Pancreas (tissue), 10 donors: ENCODE data around the gene VPS54. TPM values are rescaled to one million over a fixed set of nuclear protein-coding genes. Genes with fewer than 3 reads are reported as not detected.

Experiments
- ATAC-seq, 4 donors: fragments of 200-7000 bp; cut with Tn5 transposase; one replicate each; pipeline versions ENCODE4 v1.8.0 to v1.9.1; 2020; ENCODE audit warnings: mild to moderate bottlenecking in 4 of 4, moderate library complexity in 4 of 4
- DNase-seq, 6 donors: peaks; one replicate each; pipeline ENCODE4 v3.0.0-alpha.2; 2020
- FAIRE-seq: peaks from 2 replicates; lab custom pipeline; 2012; peaks lifted over from hg19 to GRCh38; lab: Jason Lieb, UNC
- H3K27ac ChIP-seq, 4 donors: fragments of 200-600 bp; sonication (generic); 1 replicate in 3 of 4; 2 replicates in 1 of 4; pipeline versions ENCODE4 v1.5.0 to v1.8.0; 2020
- H3K27me3 ChIP-seq, 4 donors: fragments of 200-600 bp; one replicate each; pipeline ENCODE4 v1.8.0; 2021
- H3K36me3 ChIP-seq, 3 donors: fragments of 200-600 bp; sonication (generic) in 1 of 3; one replicate each; pipeline versions ENCODE4 v1.5.0 to v1.8.0; 2020 to 2021
- H3K4me1 ChIP-seq, 3 donors: fragments of 200-600 bp; one replicate each; pipeline ENCODE4 v1.8.0; 2021
- H3K4me3 ChIP-seq, 4 donors: fragments of 200-600 bp; sonication (generic) in 2 of 4; one replicate each; pipeline versions ENCODE4 v1.5.0 to v1.8.0; 2020 to 2021
- H3K9me3 ChIP-seq, 4 donors: fragments of 200-600 bp; one replicate each; pipeline ENCODE4 v1.8.0; 2021
- WGBS, 2 donors: extraction: QIAGEN DNeasy Blood & Tissue Kit; methylation state at CpG; one replicate each; pipeline ENCODE4 v1.1.7; 2013; 5-methylcytosine and 5-hydroxymethylcytosine counted together
- intact Hi-C, 3 donors: fragments of 100-400 bp; cut with DNase I; formaldehyde crosslinking; loops; one replicate each; pipeline versions ENCODE4 v1.11.1 to v1.14.2; 2022
- polyA plus RNA-seq, 2 donors: library from polyadenylated mRNA; stranded (reverse); fragments of 200-250 nt; gene quantifications; one replicate each; pipeline ENCODE4 v1.2.3, GENCODE V29; 2013
- total RNA-seq, 6 donors: library from RNA; stranded (reverse); fragmentation: NEBNext Ultra II Directional in 4 of 6; extraction: Animal tissue kit (Norgen Biotek cat#: 25700) in 4 of 6; gene quantifications; one replicate each; pipeline versions ENCODE4 v1.2.1 to v1.2.4, GENCODE V29; 2021 to 2023
- TF ChIP-seq, protein P1 (sequence below), 4 donors: fragments of 200-600 bp; sonication (generic) in 3 of 4; IDR thresholded peaks; one replicate each; pipeline versions ENCODE4 v1.5.0 to v1.8.0; 2021; ENCODE audit warnings: antibody characterized with exemption in 4 of 4
- donor health status: healthy with polysubstance abuse.
- donor health status: DM: no; HTN: no; CAD: no; lungs with moderate emphysema.
- donor health status: DM: no; HTN: no; CAD: no.
- donor health status: control.
- donor health status: control.
- donor health status: Bipolar disorder and iron deficiency.
- donor health status: DM: yes; HTN: yes; CAD: no.
- donor health status: DM: no; HTN: no; CAD: no.
- donor health status: DM: no; HTN: no; CAD: no.
- donor health status: DM: yes; HTN: yes; CAD: no.

Gene VPS54
- total and polyA plus RNA-seq, 8 donors = 7.9 to 18.1 (median 13.0) TPM

DNA sequence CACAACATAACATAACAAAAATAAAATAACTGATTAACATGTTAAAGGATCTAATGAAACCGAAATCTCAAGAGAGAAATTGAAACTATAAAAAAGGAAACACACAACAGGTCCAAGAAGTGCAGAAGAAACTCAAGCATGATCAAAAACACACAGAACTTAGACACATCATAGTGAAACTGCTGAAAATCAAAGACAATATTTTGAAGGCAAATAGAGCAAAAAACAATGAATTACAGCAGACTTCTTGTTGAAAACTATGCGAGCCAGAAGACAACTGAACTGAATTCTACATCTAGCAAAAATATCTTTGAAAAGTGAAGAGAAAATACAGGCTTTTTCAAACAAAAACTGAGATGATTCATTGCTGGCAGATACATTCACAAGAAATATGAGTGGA is 116.2 kb downstream of the VPS54 start:
- Histone ChIP-seq H3K36me3 (peaks cover 0 to 16% (median 5%) of the 10 kb centered on the region in 3 donors), H3K4me1 (no peaks in the 10 kb centered on the region), H3K27ac (no peak overlapping the region), H3K4me3 (no peak overlapping the region), H3K27me3 (no peaks in the 10 kb centered on the region), H3K9me3 (peaks cover 0 to 3% (median 0%) of the 10 kb centered on the region in 4 donors)
- no peak for FAIRE-seq
- DNase-seq = no peak
- 94 to 100% methylated on average over 2 of the region's 2 CpGs for WGBS, 2 donors
- intact Hi-C loops = no loop called here
- TF ChIP-seq, protein P1, sequence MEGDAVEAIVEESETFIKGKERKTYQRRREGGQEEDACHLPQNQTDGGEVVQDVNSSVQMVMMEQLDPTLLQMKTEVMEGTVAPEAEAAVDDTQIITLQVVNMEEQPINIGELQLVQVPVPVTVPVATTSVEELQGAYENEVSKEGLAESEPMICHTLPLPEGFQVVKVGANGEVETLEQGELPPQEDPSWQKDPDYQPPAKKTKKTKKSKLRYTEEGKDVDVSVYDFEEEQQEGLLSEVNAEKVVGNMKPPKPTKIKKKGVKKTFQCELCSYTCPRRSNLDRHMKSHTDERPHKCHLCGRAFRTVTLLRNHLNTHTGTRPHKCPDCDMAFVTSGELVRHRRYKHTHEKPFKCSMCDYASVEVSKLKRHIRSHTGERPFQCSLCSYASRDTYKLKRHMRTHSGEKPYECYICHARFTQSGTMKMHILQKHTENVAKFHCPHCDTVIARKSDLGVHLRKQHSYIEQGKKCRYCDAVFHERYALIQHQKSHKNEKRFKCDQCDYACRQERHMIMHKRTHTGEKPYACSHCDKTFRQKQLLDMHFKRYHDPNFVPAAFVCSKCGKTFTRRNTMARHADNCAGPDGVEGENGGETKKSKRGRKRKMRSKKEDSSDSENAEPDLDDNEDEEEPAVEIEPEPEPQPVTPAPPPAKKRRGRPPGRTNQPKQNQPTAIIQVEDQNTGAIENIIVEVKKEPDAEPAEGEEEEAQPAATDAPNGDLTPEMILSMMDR (IDR thresholded peaks at IDR 0.05) = no peak
- no peak for ATAC-seq

DNA sequence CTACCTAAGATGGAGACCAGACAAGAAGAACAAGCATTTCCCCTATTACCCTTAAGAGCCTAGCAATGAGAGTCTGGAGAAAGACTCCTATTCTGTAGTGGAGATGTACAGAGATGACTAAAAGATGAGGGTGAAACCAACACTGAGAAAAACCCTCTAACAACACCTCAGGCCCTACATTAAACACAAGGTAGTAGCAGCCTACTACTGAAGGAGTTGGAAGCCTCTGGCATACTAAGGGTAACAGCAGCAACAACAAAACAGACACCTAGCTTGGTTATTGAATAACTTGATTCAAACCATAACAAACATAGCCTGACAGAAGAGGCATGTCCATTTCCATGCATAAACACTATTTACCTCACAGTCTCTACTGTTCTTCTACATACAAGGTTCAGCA is 117.1 kb downstream of the VPS54 start:
- no peak for DNase-seq
- peaks cover 0 to 3% (median 0%) of the 10 kb centered on the region in 4 donors for H3K9me3 ChIP-seq
- no peak overlapping the region for H3K4me3 ChIP-seq
- no peaks in the 10 kb centered on the region for H3K4me1 ChIP-seq
- no peaks in the 10 kb centered on the region for H3K27me3 ChIP-seq
- no peak overlapping the region for H3K27ac ChIP-seq
- H3K36me3 ChIP-seq = peaks cover 0 to 18% (median 5%) of the 10 kb centered on the region in 3 donors
- no peak for ATAC-seq
- intact Hi-C loops = no loop called here
- TF ChIP-seq, protein P1 (IDR thresholded peaks at IDR 0.05) = no peak
- no peak for FAIRE-seq

DNA sequence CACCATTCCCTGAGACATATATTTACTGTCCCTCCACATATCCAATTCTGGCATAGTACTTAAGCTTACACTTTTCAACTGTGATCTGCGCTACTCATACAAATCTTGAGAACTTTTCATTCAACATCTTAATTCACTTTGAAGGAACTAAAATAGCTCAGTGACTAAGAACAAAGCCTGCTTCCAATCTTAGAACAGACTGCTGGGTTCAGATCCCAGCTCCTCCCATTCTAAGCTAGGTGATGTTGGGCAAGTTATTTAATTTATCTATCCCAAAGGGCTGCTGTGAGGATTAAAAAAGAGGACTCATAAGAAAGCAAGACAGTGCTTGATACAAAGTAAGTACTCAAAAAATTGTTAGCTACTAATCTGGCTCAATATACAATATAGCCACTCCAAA is 119.6 kb downstream of the VPS54 start:
- Histone ChIP-seq H3K4me3 (no peak overlapping the region), H3K27me3 (no peaks in the 10 kb centered on the region), H3K4me1 (no peaks in the 10 kb centered on the region), H3K27ac (no peak overlapping the region), H3K9me3 (peaks cover 0 to 3% (median 0%) of the 10 kb centered on the region in 4 donors), H3K36me3 (peaks cover 0 to 23% (median 5%) of the 10 kb centered on the region in 3 donors)
- DNase-seq (no peak), FAIRE-seq (no peak), ATAC-seq (no peak)
- TF ChIP-seq, protein P1 (IDR thresholded peaks at IDR 0.05) = no peak
- intact Hi-C loops = no loop called here
- WGBS, 2 donors = 96 to 97% methylated on average over 1 of the region's 1 CpG

DNA sequence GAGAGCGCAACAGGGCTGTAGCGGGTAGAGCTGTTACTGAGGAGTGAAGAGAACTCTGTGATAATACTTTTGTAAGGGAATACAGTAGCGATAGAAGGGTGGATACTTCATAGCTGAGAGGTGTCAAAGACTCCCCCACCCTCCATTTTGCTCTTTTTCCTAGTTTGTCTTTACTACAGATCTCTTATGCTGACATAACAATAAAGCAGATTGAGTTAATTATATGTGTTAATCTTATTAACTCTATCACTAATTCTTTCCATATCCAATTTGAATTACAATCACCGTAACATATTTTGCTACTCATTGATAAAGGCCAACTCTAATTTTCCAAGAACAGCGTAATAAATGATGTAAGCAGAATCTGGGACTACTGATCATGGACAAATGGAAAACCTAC is 120.4 kb downstream of the VPS54 start:
- intact Hi-C loops = no loop called here
- no peak for FAIRE-seq
- peaks cover 0 to 31% (median 5%) of the 10 kb centered on the region in 3 donors for H3K36me3 ChIP-seq
- H3K9me3 ChIP-seq = peaks cover 0 to 3% (median 0%) of the 10 kb centered on the region in 4 donors
- no peak overlapping the region for H3K4me3 ChIP-seq
- 92 to 98% methylated on average over 5 of the region's 5 CpGs for WGBS, 2 donors
- H3K27ac ChIP-seq = no peak overlapping the region
- no peaks in the 10 kb centered on the region for H3K4me1 ChIP-seq
- H3K27me3 ChIP-seq = no peaks in the 10 kb centered on the region
- TF ChIP-seq, protein P1 (IDR thresholded peaks at IDR 0.05) = no peak
- no peak for DNase-seq
- no peak for ATAC-seq

DNA sequence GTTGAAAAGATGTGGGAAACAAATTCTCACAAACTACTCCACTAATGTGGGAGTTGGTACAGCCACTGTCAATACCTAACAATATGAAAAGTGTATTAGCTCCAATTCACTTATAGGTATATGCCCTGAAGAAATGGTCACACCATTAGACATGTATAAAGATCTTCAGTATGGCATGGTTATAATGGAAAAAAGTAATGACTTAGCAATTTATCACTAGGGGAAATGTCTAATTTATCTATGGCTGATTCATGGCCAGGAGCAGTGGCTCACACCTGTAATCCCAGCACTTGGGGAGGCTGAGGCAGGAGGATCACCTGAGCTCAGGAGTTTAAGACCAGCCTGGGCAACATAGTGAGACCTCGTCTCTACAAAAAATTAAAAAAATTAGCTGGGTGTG is 125.1 kb downstream of the VPS54 start:
- ATAC-seq = no peak

More for the DNA sequence above, 125.1 kb downstream of the VPS54 start:
- Histone ChIP-seq H3K4me3 (no peak overlapping the region), H3K27ac (no peak overlapping the region), H3K9me3 (no peaks in the 10 kb centered on the region), H3K4me1 (peaks cover 0 to 16% (median 0%) of the 10 kb centered on the region in 3 donors), H3K27me3 (no peaks in the 10 kb centered on the region), H3K36me3 (peaks cover 0 to 51% (median 10%) of the 10 kb centered on the region in 3 donors)
- TF ChIP-seq, protein P1 (IDR thresholded peaks at IDR 0.05) = no peak
- DNase-seq (no peak), FAIRE-seq (no peak)
- WGBS, 2 donors = 87 to 100% methylated on average over 1 of the region's 1 CpG
- intact Hi-C loops = no loop called here
